Activated CD4-positive, alpha-beta T cell treated with anti-CD3 and anti-CD28 coated beads, Interleukin-2, amount 50 U/mL, for 24 hours (primary cell): Measurements from ENCODE around the gene OR1S1.
"Not testable (repeated sequence)": the region's sequence is repeated elsewhere in the genome, so short reads cannot be mapped to it uniquely, and the experiment has no call there.

Source experiments
- DNase-seq, 2 donors: peaks; one replicate each; pipeline ENCODE4 v3.0.0-alpha.2; 2020; ENCODE audit warnings: low read depth in 1 of 2, low spot score in 1 of 2

The OR1S1 gene

GRCh38 chr11:58212420-58212819 is at the start of gene OR1S1:
Gene OR1S1 (plus strand): TSS chr11:58212720.
- DNase-seq: not testable (repeated sequence)

DNA sequence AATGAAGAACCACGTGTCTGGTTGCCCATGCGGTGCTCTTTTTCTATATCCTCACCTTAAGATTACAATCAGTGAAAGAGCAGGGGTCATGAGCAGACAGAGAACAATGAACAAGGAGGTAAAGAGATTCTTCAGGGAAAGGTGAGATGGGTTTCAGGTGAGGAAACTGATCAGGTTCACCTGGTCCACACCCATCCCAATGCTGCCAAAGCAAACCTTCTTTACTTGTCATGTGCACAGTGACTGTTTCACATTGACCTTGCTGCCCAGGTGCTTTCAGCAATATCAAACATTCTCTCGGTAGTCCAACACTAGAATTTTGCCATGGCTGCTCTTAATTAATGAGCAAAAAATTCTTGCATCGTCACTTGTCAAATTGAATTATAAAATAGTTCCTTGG is 48.1 kb upstream of the OR1S1 start:
- no peak for DNase-seq

- no peak for DNase-seq
Measured at GRCh38 chr11:58164990-58165389, 47.5 kb upstream of the OR1S1 start.

GRCh38 chr11:58165504-58166106 is 46.9 kb upstream of the OR1S1 start:
- no peak for DNase-seq

GRCh38 chr11:58177409-58178054 is 35.0 kb upstream of the OR1S1 start:
- no peak for DNase-seq

- no peak for DNase-seq
Measured at GRCh38 chr11:58178444-58178843, 34.1 kb upstream of the OR1S1 start.

DNA sequence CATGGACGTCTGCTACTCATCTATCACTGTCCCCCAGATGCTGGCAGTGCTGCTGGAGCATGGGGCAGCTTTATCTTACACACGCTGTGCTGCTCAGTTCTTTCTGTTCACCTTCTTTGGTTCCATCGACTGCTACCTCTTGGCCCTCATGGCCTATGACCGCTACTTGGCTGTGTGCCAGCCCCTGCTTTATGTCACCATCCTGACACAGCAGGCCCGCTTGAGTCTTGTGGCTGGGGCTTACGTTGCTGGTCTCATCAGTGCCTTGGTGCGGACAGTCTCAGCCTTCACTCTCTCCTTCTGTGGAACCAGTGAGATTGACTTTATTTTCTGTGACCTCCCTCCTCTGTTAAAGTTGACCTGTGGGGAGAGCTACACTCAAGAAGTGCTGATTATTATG is 32.9 kb upstream of the OR1S1 start:
- no peak for DNase-seq

DNA sequence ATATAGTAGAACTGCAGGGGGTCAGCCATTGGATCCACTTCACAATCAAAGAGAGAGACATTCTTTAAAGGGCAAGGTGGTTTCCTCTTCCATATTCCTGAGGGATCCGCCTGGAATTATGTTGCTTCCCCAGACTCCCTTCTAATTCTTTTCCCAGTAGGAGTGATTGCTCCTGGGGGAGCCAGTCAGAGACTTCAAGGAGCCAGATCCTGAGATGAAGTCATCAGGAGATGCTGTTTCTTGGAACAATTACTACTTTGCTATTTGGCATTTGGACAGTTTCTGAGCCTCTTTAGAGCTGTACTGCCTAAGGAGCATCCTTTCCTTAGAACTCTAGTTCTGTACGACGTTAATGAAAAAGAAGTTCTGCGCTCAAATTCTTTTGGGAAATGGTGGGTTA is 25.6 kb upstream of the OR1S1 start:
- no peak for DNase-seq

GRCh38 chr11:58188770-58189169 is 23.8 kb upstream of the OR1S1 start, which contains the start of gene OR9Q2:
Gene OR9Q2 (plus strand): TSS chr11:58189070. CDS start chr11:58190491, 1,421 bp downstream.
- no peak for DNase-seq

DNA sequence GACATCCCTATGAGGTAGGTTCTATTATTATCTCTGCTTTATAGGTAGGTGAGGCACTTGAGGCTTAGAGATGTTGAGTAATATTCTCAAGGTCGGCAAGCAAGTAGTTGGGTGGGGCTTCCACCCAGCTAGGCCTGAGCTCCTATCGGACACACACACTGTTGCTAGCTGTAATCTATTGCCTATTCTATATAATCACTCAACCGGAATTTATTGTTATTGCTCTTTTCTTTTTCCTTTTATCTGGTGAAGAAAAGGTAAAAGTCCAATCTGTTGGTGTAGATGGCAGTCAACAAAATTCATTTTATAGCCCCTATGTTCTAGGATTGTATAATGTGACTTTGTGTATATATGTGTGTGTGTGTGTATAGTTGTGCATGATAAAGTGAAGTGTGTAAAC is 20.3 kb upstream of the OR1S1 start:
- no peak for DNase-seq

- no peak for DNase-seq
Measured at GRCh38 chr11:58193391-58193790, 19.1 kb upstream of the OR1S1 start.

DNA sequence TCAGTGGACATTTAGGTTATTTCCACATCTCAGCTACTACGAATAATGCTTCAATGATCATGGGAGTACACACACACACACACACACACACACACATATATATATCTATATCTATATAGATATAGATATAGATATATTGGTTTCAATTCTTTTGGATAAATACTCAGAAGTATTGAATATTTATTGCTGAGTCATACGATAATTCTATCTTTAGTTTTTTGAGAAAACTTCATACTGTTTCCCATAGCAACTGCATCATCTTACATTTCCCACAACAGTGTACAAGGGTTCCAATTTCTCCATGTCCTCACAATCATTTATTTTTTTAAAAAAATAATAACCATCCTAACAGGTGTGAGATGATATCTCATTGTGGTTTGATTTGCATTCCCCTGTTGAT is 16.6 kb upstream of the OR1S1 start:
- DNase-seq: no peak

- DNase-seq: no peak
Measured at GRCh38 chr11:58199271-58199670, 13.2 kb upstream of the OR1S1 start.

DNA sequence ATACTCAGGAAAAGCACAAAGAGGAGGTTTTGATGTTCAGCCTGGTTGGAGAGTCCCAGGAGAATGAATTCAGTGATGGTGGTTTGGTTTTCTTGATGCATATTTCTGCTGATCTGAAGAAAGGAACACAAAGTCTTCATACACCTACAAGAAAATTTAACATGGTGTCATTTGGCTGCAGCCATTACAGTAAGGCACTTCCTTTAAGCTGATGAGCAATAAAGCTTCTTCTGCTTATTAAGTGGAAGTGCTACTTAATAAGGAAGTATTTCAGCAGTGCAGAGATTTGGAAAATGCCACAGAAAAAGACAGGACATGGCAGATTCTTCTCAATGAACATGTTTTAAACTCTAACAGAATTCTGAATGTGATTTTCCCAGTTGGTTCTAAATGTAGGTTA is 8.5 kb upstream of the OR1S1 start, which contains the start of gene OR1S2:
TSS of gene OR1S2 (minus strand) at position 101 of the 400 bp plus-strand sequence. CDS start at position 101, 0 bp downstream.
- DNase-seq: no peak

DNA sequence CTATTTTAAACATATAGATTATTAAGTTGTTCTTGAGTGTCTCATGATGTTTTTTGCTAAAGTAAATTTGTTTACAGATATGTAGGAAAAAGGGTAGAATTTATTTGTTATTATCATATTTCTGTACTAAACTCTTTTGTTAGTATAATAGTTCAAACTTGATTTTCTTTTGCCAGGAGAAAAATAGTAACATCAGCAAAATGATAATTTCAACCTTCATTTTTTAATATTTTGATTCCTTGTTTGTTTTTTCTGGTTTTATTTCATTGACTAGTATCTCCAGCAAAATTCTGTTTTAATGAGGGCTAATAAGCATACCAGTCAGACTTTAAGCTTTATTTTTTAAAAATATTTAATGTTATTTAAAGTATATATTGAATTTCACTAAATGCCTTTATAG is 4.0 kb downstream of the OR1S1 start:
- DNase-seq: no peak

DNA sequence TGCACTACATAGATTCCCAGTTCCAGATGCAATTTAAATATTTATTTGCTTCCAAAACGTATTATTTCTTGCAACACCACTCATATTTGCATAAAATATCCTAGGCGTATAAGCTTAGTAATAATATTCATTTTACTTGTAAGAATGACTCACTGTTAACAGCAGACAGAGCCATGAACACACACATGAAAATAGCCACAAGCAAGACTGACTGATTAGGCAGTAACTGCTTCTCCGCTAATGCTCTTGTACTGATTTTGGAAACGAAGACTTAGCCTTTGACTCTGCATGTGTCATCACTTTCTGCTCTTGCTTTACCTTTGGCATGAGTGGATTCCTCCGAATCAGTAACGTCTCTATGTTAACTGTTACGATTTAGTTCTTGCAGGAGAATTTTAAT is 10.2 kb downstream of the OR1S1 start:
- DNase-seq: no peak

GRCh38 chr11:58227956-58228615 is 15.6 kb downstream of the OR1S1 start:
- no peak for DNase-seq

DNA sequence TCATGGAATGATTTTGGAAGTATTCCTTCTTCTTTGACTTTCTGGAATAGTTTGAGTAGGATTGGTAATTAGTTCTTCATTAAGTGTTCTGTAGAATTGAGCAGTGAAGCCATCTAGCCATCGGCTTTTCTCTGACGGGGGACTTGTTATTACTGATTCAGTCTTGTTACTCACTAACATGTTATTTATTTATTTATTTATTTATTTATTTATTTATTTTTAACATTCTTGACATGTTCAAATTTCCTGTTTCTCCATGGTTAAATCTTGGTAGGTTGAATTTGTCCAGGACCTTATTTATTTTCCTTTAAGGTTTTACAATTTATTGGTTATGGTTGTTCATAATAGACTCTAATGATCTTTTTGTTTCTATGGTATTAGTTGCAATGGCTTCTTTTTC is 31.4 kb downstream of the OR1S1 start:
- DNase-seq: no peak

GRCh38 chr11:58254936-58255335 is 42.4 kb downstream of the OR1S1 start:
- DNase-seq: no peak

- DNase-seq: no peak
Measured at GRCh38 chr11:58259983-58260382, 47.5 kb downstream of the OR1S1 start.
